GM12878 (cell line): Measurements from ENCODE around the gene MYL1.

Experiments
- CTCF ChIP-seq, 3 experiments: IDR thresholded peaks in 2 of 3; conservative IDR thresholded peaks in 1 of 3; 2 replicates each; pipeline ENCODE4 v1.5.1; 2011; ENCODE audit warnings: low read depth in 3 of 3, low read length in 3 of 3, mild to moderate bottlenecking in 3 of 3, control low read depth in 2 of 3, moderate library complexity in 2 of 3, inconsistent platforms in 1 of 3, mixed read lengths in 1 of 3; ENCODE audit not compliant: control insufficient read depth in 2 of 3, insufficient read depth in 1 of 3; ENCODE audit errors: extremely low read depth in 1 of 3
- E2F4 ChIP-seq: IDR thresholded peaks from 2 replicates; pipeline ENCODE4 v1.6.1; 2012; ENCODE audit warnings: low read depth, low read length, improper control_type of control experiment
- TAF1 ChIP-seq: IDR thresholded peaks from 2 replicates; pipeline ENCODE4 v1.6.1; 2011; ENCODE audit warnings: mild to moderate bottlenecking, low read depth, low read length, borderline replicate concordance

- TF ChIP-seq E2F4 (no peak), TAF1 (no peak), CTCF (IDR thresholded peaks at IDR 0.05 in 2 of 3, conservative IDR thresholded peaks at IDR 0.05 in 1 of 3; ENCODE audit: control insufficient read depth in 2 of 3, extremely low read depth in 1 of 3, insufficient read depth in 1 of 3, low read depth in 3 of 3, low read length in 3 of 3) (no peak)
Measured at GRCh38 chr2:210299866-210300373, 15.1 kb downstream of the MYL1 start.
